GM23248 (cell line): ENCODE results near the gene ISOC1.

ENCODE experiments used
- EZH2 ChIP-seq: fragments of 200-600 bp; sonication (generic); IDR thresholded peaks from 2 replicates; pipeline ENCODE4 v1.6.1; 2018; ENCODE audit warnings: antibody characterized with exemption, mild to moderate bottlenecking; ENCODE audit not compliant: insufficient read depth, poor library complexity, severe bottlenecking
- EZH2phosphoT487 ChIP-seq: fragments of 200-600 bp; sonication (generic); IDR thresholded peaks from 2 replicates; pipeline ENCODE4 v1.6.1; 2018; ENCODE audit warnings: antibody characterized with exemption, moderate library complexity, mild to moderate bottlenecking, low read depth; ENCODE audit not compliant: insufficient read depth

DNA sequence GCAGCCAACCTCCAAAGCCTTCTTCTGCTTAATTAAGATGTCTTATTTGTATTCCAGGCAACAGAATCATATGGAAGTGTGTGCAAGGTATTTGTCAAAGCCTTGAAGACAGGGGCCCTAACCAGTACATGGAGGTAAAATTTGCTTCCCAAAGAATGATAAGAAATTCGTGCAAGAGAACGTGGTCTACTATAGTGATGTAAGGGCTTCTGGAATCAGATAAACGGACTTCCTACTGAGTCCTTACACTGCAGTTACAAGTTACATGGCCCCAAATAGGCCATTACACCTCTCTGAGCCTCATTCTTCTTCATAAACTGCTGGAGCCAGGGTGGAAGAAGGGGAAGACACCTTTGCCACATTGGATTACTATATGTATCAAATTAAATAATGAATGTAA lies 15.9 kb upstream of the ISOC1 start:
- TF ChIP-seq EZH2 (no peak), EZH2phosphoT487 (no peak)
